Activated CD8-positive, alpha-beta memory T cell treated with anti-CD3 and anti-CD28 coated beads, Interleukin-2, amount 50 U/mL, for 48 hours (primary cell): Measurements from ENCODE around the gene MBNL1.

Source experiments
- DNase-seq: peaks from one replicate; pipeline ENCODE4 v3.0.0-alpha.2; 2020

Gene MBNL1

DNA sequence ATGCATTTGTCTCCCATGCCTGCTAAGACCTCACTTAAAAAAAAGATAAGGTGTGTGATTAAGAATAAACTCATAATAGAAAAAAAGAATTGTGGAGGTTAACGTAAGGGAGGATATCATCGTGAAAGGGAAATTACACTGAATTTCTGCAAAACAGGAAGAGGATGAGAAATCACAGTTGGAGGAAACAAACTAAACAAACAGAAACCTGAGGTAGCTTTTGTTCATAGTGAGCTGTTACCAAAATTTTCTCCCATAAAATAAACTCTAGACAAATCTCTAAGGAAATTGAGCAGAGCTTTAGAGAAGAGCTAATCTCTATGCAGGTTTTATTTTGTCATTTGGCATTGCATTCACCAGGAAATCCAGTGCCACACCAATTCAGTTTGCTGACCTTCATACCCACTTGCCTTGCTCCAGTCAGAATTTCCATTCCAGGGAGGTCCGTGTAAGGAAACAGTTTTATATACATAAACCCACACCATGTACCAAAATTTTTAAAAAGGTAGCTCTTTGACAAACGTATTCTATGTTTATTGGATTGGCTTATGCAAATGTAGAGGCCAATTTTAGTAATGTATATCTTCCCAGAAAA lies 231.2 kb downstream of the MBNL1 start:
- no peak for DNase-seq

- DNase-seq, result no peak
Observed at GRCh38 chr3:152505926-152506325, 237.2 kb downstream of the MBNL1 start.

DNA sequence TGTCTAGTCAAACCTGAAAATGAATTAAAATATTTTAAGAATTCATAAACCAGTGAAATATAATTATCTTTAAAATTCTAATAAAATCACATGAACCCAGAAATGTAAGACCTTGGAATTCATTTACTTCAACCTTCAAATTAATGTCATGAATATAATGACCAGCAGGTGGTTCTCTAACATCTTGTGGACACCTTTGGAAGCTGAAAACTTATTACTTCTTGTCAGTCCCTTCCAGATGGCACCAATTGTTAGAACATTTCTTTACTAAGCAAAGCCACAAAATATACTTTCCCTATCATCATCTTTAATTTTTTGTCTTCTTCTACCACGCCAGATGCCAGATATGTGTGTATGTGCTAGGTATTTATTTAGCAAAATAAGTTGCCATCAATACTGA lies 240.0 kb downstream of the MBNL1 start:
- DNase-seq, result no peak

DNA sequence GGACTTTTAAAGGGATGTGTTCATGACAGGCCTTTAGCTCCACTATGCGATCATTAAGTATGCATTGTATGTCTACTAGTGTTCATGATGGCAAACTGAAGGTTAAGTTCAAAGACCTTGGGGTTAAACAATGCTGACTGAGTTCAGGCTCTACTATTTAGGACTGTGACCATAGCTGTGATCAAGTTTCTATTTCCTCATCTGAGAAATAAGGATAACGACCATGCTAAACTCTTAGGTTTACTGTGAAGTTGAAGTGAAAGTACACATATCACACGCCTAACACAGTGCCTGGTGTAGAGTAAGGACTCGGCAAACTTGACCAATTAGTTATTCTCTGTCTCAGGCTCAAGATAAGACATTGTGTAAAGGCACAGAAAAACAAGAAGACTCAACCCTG lies 243.2 kb downstream of the MBNL1 start:
- no peak for DNase-seq

- DNase-seq, result no peak
Observed at GRCh38 chr3:152513301-152513960, 244.7 kb downstream of the MBNL1 start.
